Bone marrow (tissue), 2 donors: ENCODE measurements around the gene IGF1.

Source experiments
- DNase-seq, 2 donors: peaks; one replicate each; lab custom pipeline; 2025; lab: John Stamatoyannopoulos, UW

IGF1 gene

GRCh38 chr12:102496591-102496990 lies 16.2 kb upstream of the IGF1 start:
- DNase-seq = no peak

GRCh38 chr12:102487226-102487625 lies 6.9 kb upstream of the IGF1 start:
- DNase-seq = no peak

- no peak for DNase-seq
Observed at GRCh38 chr12:102486153-102486552, 5.8 kb upstream of the IGF1 start.

GRCh38 chr12:102484428-102484958 lies 4.1 kb upstream of the IGF1 start:
- peak in 1 of 2 donors; percentile 12 for DNase-seq

GRCh38 chr12:102484017-102484416 lies 3.7 kb upstream of the IGF1 start:
- no peak for DNase-seq

- DNase-seq = no peak
Observed at GRCh38 chr12:102483466-102483865, 3.1 kb upstream of the IGF1 start.

GRCh38 chr12:102481705-102482425 lies 1.5 kb upstream of the IGF1 start:
- no peak for DNase-seq

- DNase-seq = no peak
Observed at GRCh38 chr12:102479939-102480338, 424 bp downstream of the IGF1 start.

GRCh38 chr12:102479099-102479885 lies 1.1 kb downstream of the IGF1 start:
- no peak for DNase-seq

GRCh38 chr12:102478405-102479098 lies 1.8 kb downstream of the IGF1 start:
- no peak for DNase-seq

GRCh38 chr12:102475355-102475754 lies 5.0 kb downstream of the IGF1 start:
- DNase-seq = no peak

GRCh38 chr12:102474438-102475064 lies 5.8 kb downstream of the IGF1 start:
- no peak for DNase-seq

GRCh38 chr12:102472496-102472895 lies 7.9 kb downstream of the IGF1 start:
- no peak for DNase-seq

- no peak for DNase-seq
Observed at GRCh38 chr12:102471556-102471955, 8.8 kb downstream of the IGF1 start.

GRCh38 chr12:102470945-102471344 lies 9.4 kb downstream of the IGF1 start:
- DNase-seq = no peak

GRCh38 chr12:102468261-102468915 lies 12.0 kb downstream of the IGF1 start:
- DNase-seq = no peak

GRCh38 chr12:102465762-102466560 lies 14.4 kb downstream of the IGF1 start:
- DNase-seq = no peak

- DNase-seq = no peak
Observed at GRCh38 chr12:102463659-102464249, 16.6 kb downstream of the IGF1 start.

GRCh38 chr12:102462795-102463465 lies 17.4 kb downstream of the IGF1 start:
- no peak for DNase-seq

- no peak for DNase-seq
Observed at GRCh38 chr12:102462386-102462785, 18.0 kb downstream of the IGF1 start.
